Breast epithelium (tissue), 4 donors: ENCODE results near the gene SLX1A. TPM values are rescaled to one million over a fixed set of nuclear protein-coding genes. Genes with fewer than 3 reads are reported as not detected.

Experiments used
- DNase-seq, 2 donors: peaks; one replicate each; pipeline ENCODE4 v3.0.0-alpha.2; 2019; ENCODE audit warnings: low spot score in 2 of 2
- H3K27ac ChIP-seq, 2 donors: fragments of 200-600 bp; sonication (generic) in 1 of 2; one replicate each; pipeline ENCODE4 v1.5.1; 2016 to 2019; ENCODE audit warnings: mild to moderate bottlenecking in 1 of 2
- H3K27me3 ChIP-seq, 2 donors: fragments of 200-600 bp; sonication (generic) in 1 of 2; one replicate each; pipeline versions ENCODE4 v1.5.1 to v1.6.0; 2017 to 2019; ENCODE audit warnings: control low read depth in 1 of 2, mild to moderate bottlenecking in 1 of 2
- H3K36me3 ChIP-seq: fragments of 200-600 bp; one replicate; pipeline ENCODE4 v1.5.1; 2019
- H3K4me1 ChIP-seq, 2 donors: fragments of 200-600 bp; sonication (generic); one replicate each; pipeline ENCODE4 v1.5.1; 2016 to 2019; ENCODE audit warnings: control low read depth in 1 of 2
- H3K4me3 ChIP-seq, 3 donors: fragments of 200-600 bp; sonication (generic); 1 replicate in 2 of 3; 2 replicates in 1 of 3; pipeline ENCODE4 v1.5.1; 2016 to 2019; ENCODE audit warnings: mild to moderate bottlenecking in 3 of 3, moderate library complexity in 2 of 3
- H3K9me3 ChIP-seq, 2 donors: fragments of 200-600 bp; sonication (generic) in 1 of 2; one replicate each; pipeline ENCODE4 v1.5.1; 2016 to 2019; ENCODE audit warnings: control low read depth in 1 of 2
- POLR2A ChIP-seq: fragments of 450-650 bp; IDR thresholded peaks from one replicate; pipeline ENCODE4 v1.6.1; 2016; ENCODE audit warnings: antibody characterized with exemption, mild to moderate bottlenecking, moderate library complexity
- POLR2AphosphoS5 ChIP-seq, 3 donors: sonication (generic); formaldehyde crosslinking; IDR thresholded peaks; one replicate each; pipeline ENCODE4 v1.6.1; 2017; ENCODE audit warnings: antibody characterized with exemption in 3 of 3
- intact Hi-C: fragments of 100-400 bp; cut with DNase I; formaldehyde crosslinking; loops from one replicate; pipeline ENCODE4 v1.15.1; 2023; ENCODE audit warnings: low total_unique reads
- total RNA-seq, 3 donors: library from RNA; depleted of rRNA; stranded (reverse); fragments of >200 nt; gene quantifications; one replicate each; pipeline ENCODE4 v1.1.0, GENCODE V29; 2016
- TF ChIP-seq, protein P1 (sequence below), 3 donors: fragments of 450-650 bp; IDR thresholded peaks; one replicate each; pipeline ENCODE4 v1.5.1; 2016 to 2017; ENCODE audit warnings: antibody characterized with exemption in 3 of 3, mild to moderate bottlenecking in 3 of 3, moderate library complexity in 3 of 3

Gene SLX1A
- total RNA-seq, 3 donors from 2014 or later = 27.4 to 59.0 (median 34.7) TPM

DNA sequence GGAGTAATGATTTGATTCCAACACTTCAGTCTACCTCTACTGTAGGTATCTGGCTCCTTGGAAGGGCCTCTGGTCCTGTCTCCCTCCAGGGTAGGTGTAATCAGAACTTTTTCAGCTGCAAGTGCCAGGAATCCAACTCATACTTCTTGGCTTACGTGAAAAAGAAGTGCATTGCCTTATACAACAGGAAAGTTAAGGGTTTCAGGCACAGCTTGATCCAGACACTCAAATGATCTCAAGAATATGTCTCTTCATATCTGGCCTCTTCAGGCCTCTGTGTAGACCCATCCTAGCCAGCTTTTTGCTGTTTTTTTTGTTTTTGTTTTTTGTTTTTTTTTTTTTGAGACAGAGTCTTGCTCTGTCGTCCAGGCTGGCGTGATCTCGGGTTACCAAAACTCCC is 14.5 kb upstream of the SLX1A start:
- H3K36me3 ChIP-seq = no peaks in the 10 kb centered on the region
- H3K9me3 ChIP-seq = no peaks in the 10 kb centered on the region
- no peaks in the 10 kb centered on the region for H3K4me1 ChIP-seq
- no peaks in the 10 kb centered on the region for H3K27me3 ChIP-seq
- TF ChIP-seq, protein P1, sequence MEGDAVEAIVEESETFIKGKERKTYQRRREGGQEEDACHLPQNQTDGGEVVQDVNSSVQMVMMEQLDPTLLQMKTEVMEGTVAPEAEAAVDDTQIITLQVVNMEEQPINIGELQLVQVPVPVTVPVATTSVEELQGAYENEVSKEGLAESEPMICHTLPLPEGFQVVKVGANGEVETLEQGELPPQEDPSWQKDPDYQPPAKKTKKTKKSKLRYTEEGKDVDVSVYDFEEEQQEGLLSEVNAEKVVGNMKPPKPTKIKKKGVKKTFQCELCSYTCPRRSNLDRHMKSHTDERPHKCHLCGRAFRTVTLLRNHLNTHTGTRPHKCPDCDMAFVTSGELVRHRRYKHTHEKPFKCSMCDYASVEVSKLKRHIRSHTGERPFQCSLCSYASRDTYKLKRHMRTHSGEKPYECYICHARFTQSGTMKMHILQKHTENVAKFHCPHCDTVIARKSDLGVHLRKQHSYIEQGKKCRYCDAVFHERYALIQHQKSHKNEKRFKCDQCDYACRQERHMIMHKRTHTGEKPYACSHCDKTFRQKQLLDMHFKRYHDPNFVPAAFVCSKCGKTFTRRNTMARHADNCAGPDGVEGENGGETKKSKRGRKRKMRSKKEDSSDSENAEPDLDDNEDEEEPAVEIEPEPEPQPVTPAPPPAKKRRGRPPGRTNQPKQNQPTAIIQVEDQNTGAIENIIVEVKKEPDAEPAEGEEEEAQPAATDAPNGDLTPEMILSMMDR (IDR thresholded peaks at IDR 0.05) = no peak
- no peak for TF ChIP-seq POLR2AphosphoS5 (IDR thresholded peaks at IDR 0.05)
- TF ChIP-seq POLR2A = no peak
- no peak overlapping the region for H3K4me3 ChIP-seq
- no peak overlapping the region for H3K27ac ChIP-seq
- intact Hi-C loops = no loop called here
- no peak for DNase-seq

DNA sequence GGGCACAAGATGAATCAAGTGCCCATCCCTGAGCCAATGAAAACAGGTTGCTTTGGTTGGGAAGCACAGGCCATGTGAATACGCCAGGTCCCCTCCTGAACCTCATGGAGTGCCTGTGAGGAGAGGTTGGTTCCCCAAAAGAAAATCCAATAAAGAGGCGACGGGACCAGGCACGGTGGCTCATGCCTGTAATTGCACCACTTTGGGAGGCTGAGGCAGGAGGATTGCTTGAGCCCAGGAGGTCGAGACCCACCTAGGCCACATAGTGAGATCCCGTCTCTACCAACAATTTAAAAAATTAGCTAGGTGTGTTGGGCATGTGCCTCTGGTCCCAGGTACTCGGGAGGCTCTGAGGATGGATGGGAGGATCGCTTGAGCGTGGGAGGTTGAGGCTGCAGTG is 13.7 kb upstream of the SLX1A start:
- Histone ChIP-seq H3K4me1 (no peaks in the 10 kb centered on the region), H3K27ac (no peak overlapping the region), H3K36me3 (no peaks in the 10 kb centered on the region), H3K27me3 (no peaks in the 10 kb centered on the region), H3K4me3 (no peak overlapping the region), H3K9me3 (no peaks in the 10 kb centered on the region)
- no peak for DNase-seq
- TF ChIP-seq POLR2A (no peak), POLR2AphosphoS5 (IDR thresholded peaks at IDR 0.05) (no peak)
- TF ChIP-seq, protein P1 (IDR thresholded peaks at IDR 0.05) = no peak
- intact Hi-C loops = no loop called here

DNA sequence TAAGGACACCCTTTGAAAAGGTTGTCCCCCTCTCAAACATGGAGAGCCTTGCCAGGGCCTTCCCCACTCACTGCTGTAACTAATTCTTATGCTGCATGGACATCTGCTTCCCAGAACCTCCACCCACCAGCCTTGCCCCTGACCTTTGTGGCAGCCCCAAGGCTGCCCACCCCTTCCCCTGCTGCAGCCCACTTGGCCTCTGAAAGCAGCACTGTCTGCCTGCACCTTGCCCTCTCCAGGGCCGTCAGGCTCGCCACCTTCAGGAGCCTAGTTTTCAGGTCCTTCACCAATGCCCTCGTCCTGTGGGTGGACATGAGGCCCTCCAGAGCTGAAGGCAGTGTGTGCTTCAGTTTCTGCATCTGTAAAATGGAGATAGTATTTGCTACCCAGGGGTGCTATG is 12.9 kb upstream of the SLX1A start:
- TF ChIP-seq POLR2AphosphoS5 (IDR thresholded peaks at IDR 0.05) (no peak), POLR2A (no peak)
- TF ChIP-seq, protein P1 (IDR thresholded peaks at IDR 0.05) = no peak
- Histone ChIP-seq H3K27me3 (no peaks in the 10 kb centered on the region), H3K9me3 (no peaks in the 10 kb centered on the region), H3K4me3 (no peak overlapping the region), H3K27ac (no peak overlapping the region), H3K4me1 (no peaks in the 10 kb centered on the region), H3K36me3 (no peaks in the 10 kb centered on the region)
- DNase-seq = no peak
- intact Hi-C loops = no loop called here

DNA sequence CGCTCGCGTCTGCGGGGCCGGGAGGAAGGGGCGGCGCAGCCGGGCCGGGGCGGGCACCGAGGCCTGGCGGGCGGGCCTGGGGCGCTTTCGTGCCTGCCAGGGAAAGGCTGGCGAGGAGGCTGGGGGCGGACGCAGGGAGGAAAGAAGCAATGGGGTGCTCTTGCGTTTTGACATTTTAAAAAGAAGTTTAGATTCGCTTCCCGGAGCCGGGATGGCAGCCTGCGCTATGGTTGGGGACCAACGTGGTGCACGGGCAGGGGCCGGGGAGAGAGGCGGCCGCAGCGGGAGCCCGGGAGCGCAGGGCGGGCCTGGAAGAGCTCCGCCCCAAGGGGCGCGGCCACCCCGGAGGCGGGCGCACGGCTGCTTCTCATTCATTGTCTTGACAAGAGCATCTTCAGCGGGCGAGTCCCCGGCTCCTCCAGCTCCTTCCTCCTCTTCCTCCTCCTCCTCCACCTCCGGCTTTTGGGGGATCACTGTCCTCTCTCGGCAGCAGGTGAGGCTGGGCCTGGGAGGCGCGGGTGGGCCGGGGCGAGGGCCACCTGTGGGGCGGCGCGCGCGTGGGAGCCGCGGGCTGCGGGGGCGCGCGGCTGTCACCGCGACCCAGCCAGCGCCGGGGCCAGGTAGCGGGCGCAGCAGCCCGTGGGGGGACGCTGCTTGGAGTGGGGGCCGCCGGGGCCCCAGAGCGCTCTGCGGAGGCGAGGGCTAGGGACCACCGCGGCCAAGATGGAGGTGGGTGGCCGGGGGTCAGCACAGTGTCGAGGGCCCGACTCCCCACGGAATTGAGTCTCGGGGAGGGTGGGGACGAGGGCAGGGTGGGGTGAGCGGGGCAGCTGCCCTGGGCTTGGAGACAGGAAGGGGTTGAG is 10.2 kb upstream of the SLX1A start, which contains the start of gene CORO1A:
CORO1A (plus strand) TSS at position 370 of the 863 bp plus-strand sequence. CDS start 1,608 bp downstream, outside the sequence.
- intact Hi-C loops = no loop called here
- TF ChIP-seq, protein P1 (IDR thresholded peaks at IDR 0.05) = no peak
- no peak for TF ChIP-seq POLR2A
- peak in 1 of 3 donors; percentile 49 for TF ChIP-seq POLR2AphosphoS5 (IDR thresholded peaks at IDR 0.05)
- DNase-seq = peak; percentile 65 to 83
- H3K4me3 ChIP-seq = peak within 1 kb of the TSS; percentile 48 to 78 (median 66)
- H3K4me1 ChIP-seq = no peaks in the 10 kb centered on the region
- H3K27me3 ChIP-seq = no peaks in the 10 kb centered on the region
- peak within 1 kb of the TSS; percentile 48 to 75 for H3K27ac ChIP-seq
- no peaks in the 10 kb centered on the region for H3K9me3 ChIP-seq
- no peaks in the 10 kb centered on the region for H3K36me3 ChIP-seq

DNA sequence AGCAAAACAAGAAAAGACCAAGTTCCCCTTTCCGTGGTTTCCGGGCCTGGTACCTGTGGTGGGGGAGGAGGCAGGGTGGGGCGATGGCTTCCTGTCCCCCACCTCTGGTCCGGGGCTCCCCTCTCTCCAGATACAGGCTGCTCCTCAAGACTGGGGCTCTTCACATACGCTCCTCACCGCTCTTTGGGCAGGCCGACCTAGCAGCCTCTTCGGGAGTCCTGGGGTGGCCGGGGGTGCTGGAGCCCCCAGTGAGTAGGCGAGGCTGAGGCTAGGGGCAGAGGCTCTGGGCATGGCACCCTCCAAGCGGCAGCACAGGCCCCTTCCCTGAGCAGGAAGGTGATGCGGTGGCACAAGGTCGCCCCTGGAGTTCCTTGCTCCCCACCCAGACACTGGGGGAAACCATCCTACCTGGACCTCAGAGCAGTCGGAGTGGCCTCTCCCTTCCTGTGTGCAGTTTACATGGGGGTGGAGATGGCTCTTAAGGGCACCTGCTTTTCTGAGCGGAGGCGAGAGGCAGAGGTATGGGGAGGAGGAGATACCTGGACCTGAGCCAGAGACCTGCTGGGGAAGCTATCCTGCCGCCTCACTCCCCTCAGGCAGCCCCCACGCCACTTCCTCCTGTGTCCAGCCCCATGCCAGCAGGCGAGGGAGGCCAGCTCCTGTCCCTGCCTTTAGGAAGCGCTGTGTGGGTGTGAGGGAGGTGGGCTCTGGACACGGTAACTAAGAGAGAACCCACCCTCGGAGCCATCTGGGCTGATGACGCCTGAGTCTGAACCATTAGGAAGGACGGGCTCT is 9.4 kb upstream of the SLX1A start:
- Histone ChIP-seq H3K9me3 (no peaks in the 10 kb centered on the region), H3K36me3 (no peaks in the 10 kb centered on the region), H3K27ac (no peak overlapping the region), H3K27me3 (no peaks in the 10 kb centered on the region), H3K4me1 (no peaks in the 10 kb centered on the region), H3K4me3 (peak overlapping the region; percentile 48 to 78 (median 66))
- TF ChIP-seq POLR2A (no peak), POLR2AphosphoS5 (IDR thresholded peaks at IDR 0.05) (no peak)
- TF ChIP-seq, protein P1 (IDR thresholded peaks at IDR 0.05) = no peak
- intact Hi-C loops = no loop called here
- no peak for DNase-seq
